A549 (cell line): ENCODE results near the gene TECRL.

Source experiments
- CTCF ChIP-seq: fragments of >200 bp; sonication (Bioruptor Twin); formaldehyde crosslinking; IDR thresholded peaks from 3 replicates; pipeline ENCODE4 v1.5.1; 2016
- ELK1 ChIP-seq: fragments of 150-350 bp; IDR thresholded peaks from 2 replicates; pipeline ENCODE4 v1.6.1; 2014; ENCODE audit warnings: low read depth, mild to moderate bottlenecking, low read length
- EP300 ChIP-seq, 2 experiments: fragments of >200 bp; sonication (Bioruptor Twin); formaldehyde crosslinking; IDR thresholded peaks; 2 replicates in 1 of 2; 3 replicates in 1 of 2; pipeline ENCODE4 v1.6.1; 2016 to 2017
- POLR2A ChIP-seq: IDR thresholded peaks from 2 replicates; pipeline ENCODE4 v1.6.1; 2012; ENCODE audit warnings: mild to moderate bottlenecking, low read length
- RAD21 ChIP-seq, 2 experiments: fragments of >200 bp in 1 of 2; sonication (Bioruptor Twin) in 1 of 2; formaldehyde crosslinking in 1 of 2; IDR thresholded peaks in 1 of 2; conservative IDR thresholded peaks in 1 of 2; 2 replicates in 1 of 2; 3 replicates in 1 of 2; pipeline ENCODE4 v1.6.1; 2012 to 2018; ENCODE audit warnings: inconsistent platforms in 1 of 2
- REST ChIP-seq: fragments of 200-600 bp; sonication (generic); IDR thresholded peaks from 2 replicates; pipeline ENCODE4 v1.6.1; 2016; ENCODE audit warnings: antibody characterized with exemption, mild to moderate bottlenecking, moderate library complexity
- RFX5 ChIP-seq: fragments of 450-650 bp; IDR thresholded peaks from 2 replicates; pipeline ENCODE4 v1.7.1; 2014; ENCODE audit warnings: antibody characterized with exemption, mild to moderate bottlenecking, moderate library complexity
- USF2 ChIP-seq: fragments of 450-650 bp; IDR thresholded peaks from 2 replicates; pipeline ENCODE4 v1.6.1; 2014; ENCODE audit warnings: antibody characterized with exemption

- TF ChIP-seq ELK1, result no peak
- no peak for TF ChIP-seq RAD21 (conservative IDR thresholded peaks at IDR 0.05 in 1 of 2, IDR thresholded peaks at IDR 0.05 in 1 of 2)
- no peak for TF ChIP-seq CTCF
- TF ChIP-seq RFX5, result no peak
- TF ChIP-seq USF2, result no peak
- TF ChIP-seq POLR2A, result no peak
- no peak for TF ChIP-seq REST
- TF ChIP-seq EP300 (IDR thresholded peaks at IDR 0.05), result no peak
Measured at GRCh38 chr4:64272432-64272831, 136.8 kb downstream of the TECRL start.
